ENCODE data around the gene ARHGEF33. TPM values are rescaled to one million over a fixed set of nuclear protein-coding genes. Genes with fewer than 3 reads are reported as not detected.

The ARHGEF33 gene
- total RNA-seq, 4 donors from 2014 or later: 0.66 to 2.1 (median 0.82) TPM

DNA sequence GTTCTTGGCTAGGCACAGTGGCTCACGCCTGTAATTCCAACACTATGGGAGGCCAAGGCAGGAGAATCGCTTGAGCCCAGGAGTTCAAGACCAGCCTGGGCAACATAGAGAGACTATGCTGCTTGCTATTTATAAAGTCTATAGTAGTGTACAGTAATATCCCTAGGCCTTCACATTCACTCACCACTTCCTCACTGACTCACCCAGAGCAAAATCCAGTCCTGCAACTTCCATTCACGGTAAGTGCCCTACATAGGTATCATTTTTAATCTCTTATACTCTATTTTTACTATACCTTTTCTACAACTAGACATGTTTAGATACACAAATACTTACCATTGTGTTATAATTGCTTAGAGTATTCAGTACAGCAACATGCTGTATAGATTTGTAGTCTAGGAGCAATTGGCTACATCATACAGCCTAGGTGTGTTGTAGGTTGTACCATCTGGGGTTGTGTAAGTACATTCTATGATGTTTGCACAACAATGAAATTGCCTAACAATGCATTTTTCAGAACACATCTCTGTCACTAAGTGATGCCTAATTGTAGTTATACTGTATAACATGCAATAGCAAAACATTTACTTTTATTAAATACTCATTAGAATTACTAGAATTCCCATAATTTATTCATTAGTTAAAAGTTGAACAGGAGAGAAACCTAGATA, 22.8 kb upstream of the ARHGEF33 start:
- no peak overlapping the region for H3K27ac ChIP-seq (replicated peaks in 1 of 4)
- no peaks in the 10 kb centered on the region for H3K27me3 ChIP-seq
- peaks cover 15 to 39% (median 29%) of the 10 kb centered on the region in 4 donors for H3K36me3 ChIP-seq
- WGBS: 98% methylated on average over 3 of the region's 3 CpGs
- no peaks in the 10 kb centered on the region for H3K4me1 ChIP-seq
- no peak for TF ChIP-seq POLR2AphosphoS5 (IDR thresholded peaks at IDR 0.05)
- no peaks in the 10 kb centered on the region for H3K9me3 ChIP-seq
- no peak for DNase-seq (ENCODE audit: extremely low spot score)
- intact Hi-C loops (cut with DNase I): no loop called here
- H3K4me3 ChIP-seq: no peak overlapping the region

DNA sequence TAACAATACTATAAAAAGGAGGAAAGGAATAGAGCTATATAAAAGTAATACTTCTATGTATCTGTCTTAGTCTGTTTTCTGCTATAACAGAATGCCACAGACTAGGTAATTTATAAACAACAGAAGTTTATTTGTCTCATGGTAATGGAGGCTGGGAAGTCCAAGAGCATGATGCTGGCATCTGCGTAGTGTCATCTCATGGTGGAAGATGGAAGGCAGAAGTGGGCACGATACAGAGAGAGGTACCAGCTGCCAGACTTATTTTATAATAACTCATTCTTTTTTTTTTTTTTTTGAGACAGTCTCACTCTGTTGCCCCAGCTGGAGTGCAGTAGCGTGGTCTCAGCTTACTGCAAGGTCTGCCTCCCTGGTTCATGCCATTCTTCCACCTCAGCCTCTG, 18.2 kb upstream of the ARHGEF33 start:
- no peaks in the 10 kb centered on the region for H3K27me3 ChIP-seq
- no peak overlapping the region for H3K4me3 ChIP-seq
- H3K27ac ChIP-seq (replicated peaks in 1 of 4): no peak overlapping the region
- H3K4me1 ChIP-seq: peaks cover 3 to 19% (median 15%) of the 10 kb centered on the region in 4 donors
- intact Hi-C loops (cut with DNase I): no loop called here
- WGBS: 97% methylated on average over 3 of the region's 3 CpGs
- DNase-seq (ENCODE audit: extremely low spot score): no peak
- H3K36me3 ChIP-seq: peaks cover 0 to 17% (median 12%) of the 10 kb centered on the region in 4 donors
- no peaks in the 10 kb centered on the region for H3K9me3 ChIP-seq
- TF ChIP-seq CTCF (IDR thresholded peaks at IDR 0.05) (no peak), EP300 (IDR thresholded peaks at IDR 0.05) (no peak), POLR2AphosphoS5 (IDR thresholded peaks at IDR 0.05) (no peak), POLR2A (IDR thresholded peaks at IDR 0.05; ENCODE audit: low read depth) (no peak)

DNA sequence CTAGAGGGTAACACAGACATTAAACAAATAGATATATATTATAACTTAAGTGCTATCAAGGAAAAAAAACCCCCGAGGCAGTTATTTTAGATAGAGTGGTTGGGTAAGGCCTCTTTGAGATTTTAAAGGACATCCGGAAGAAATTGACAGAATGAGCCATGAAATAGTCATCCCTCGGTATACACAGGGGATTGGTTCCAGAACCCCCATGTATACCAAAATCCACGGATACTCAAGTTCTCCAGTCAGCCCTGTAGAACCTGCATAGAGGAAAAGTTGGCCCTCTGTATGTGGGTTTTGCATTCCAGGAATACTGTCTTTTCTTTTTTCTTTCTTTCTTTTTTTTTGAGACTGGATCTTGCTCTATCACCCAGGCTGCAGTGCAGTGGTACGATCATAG, 15.9 kb upstream of the ARHGEF33 start:
- no peak for DNase-seq (ENCODE audit: extremely low spot score)
- H3K9me3 ChIP-seq: no peaks in the 10 kb centered on the region
- H3K4me3 ChIP-seq: no peak overlapping the region
- intact Hi-C loops (cut with DNase I): no loop called here
- H3K4me1 ChIP-seq: peaks cover 3 to 25% (median 20%) of the 10 kb centered on the region in 4 donors
- TF ChIP-seq POLR2AphosphoS5 (IDR thresholded peaks at IDR 0.05) (no peak), EP300 (IDR thresholded peaks at IDR 0.05) (no peak), CTCF (IDR thresholded peaks at IDR 0.05) (no peak), POLR2A (IDR thresholded peaks at IDR 0.05; ENCODE audit: low read depth) (no peak)
- no peak overlapping the region for H3K27ac ChIP-seq (replicated peaks in 1 of 4)
- no peaks in the 10 kb centered on the region for H3K27me3 ChIP-seq
- WGBS: 72% methylated on average over 5 of the region's 5 CpGs
- H3K36me3 ChIP-seq: no peaks in the 10 kb centered on the region

- Histone ChIP-seq H3K36me3 (peaks cover 0 to 1% (median under 1%) of the 10 kb centered on the region in 4 donors), H3K4me1 (peaks cover 3 to 25% (median 20%) of the 10 kb centered on the region in 4 donors), H3K4me3 (peak overlapping the region; percentile 68 to 83 (median 81)), H3K9me3 (no peaks in the 10 kb centered on the region), H3K27ac (replicated peaks in 1 of 4) (peak overlapping the region; percentile 67 to 82 (median 77)), H3K27me3 (no peaks in the 10 kb centered on the region)
- 0% methylated on average over 7 of the region's 10 CpGs for WGBS
- intact Hi-C loops (cut with DNase I): no loop called here
- no peak for DNase-seq (ENCODE audit: extremely low spot score)
- TF ChIP-seq POLR2AphosphoS5 (IDR thresholded peaks at IDR 0.05) (no peak), CTCF (IDR thresholded peaks at IDR 0.05) (no peak), EP300 (IDR thresholded peaks at IDR 0.05) (no peak), POLR2A (IDR thresholded peaks at IDR 0.05; ENCODE audit: low read depth) (no peak)
Measured at GRCh38 chr2:38875227-38875575, 14.5 kb upstream of the ARHGEF33 start.

- peak; percentile 97 for DNase-seq (ENCODE audit: extremely low spot score)
- intact Hi-C loops (cut with DNase I): no loop called here
- H3K4me3 ChIP-seq: peak within 1 kb of the TSS; percentile 68 to 83 (median 81)
- H3K36me3 ChIP-seq: peaks cover 0 to 6% (median 3%) of the 10 kb centered on the region in 4 donors
- WGBS: 0% methylated on average over 21 of the region's 52 CpGs
- H3K27me3 ChIP-seq: no peaks in the 10 kb centered on the region
- H3K27ac ChIP-seq (replicated peaks in 1 of 4): peak within 1 kb of the TSS; percentile 67 to 82 (median 77)
- H3K4me1 ChIP-seq: peaks cover 3 to 25% (median 20%) of the 10 kb centered on the region in 4 donors
- TF ChIP-seq POLR2A (IDR thresholded peaks at IDR 0.05; ENCODE audit: low read depth) (no peak), EP300 (IDR thresholded peaks at IDR 0.05) (no peak), CTCF (IDR thresholded peaks at IDR 0.05) (no peak), POLR2AphosphoS5 (IDR thresholded peaks at IDR 0.05) (peak; percentile 71 to 79)
- H3K9me3 ChIP-seq: no peaks in the 10 kb centered on the region
Measured at GRCh38 chr2:38875576-38876367, 13.9 kb upstream of the ARHGEF33 start, which contains the start of the genes DHX57 and MORN2. Gene DHX57, minus strand, starts transcription at chr2:38875934. Its CDS starts 7,529 bp downstream, at chr2:38868405. Gene MORN2, plus strand, starts transcription at chr2:38875976.
